ENCODE data around the gene MYO1F.

The MYO1F gene

GRCh38 chr19:8490873-8491272, 86.4 kb downstream of the MYO1F start:
- H3K9me3 ChIP-seq, result no peaks in the 10 kb centered on the region
- H3K36me3 ChIP-seq, result peaks cover 33 to 57% (median 39%) of the 10 kb centered on the region in 3 donors
- H3K4me3 ChIP-seq, result no peak overlapping the region
- no peak for DNase-seq
- intact Hi-C loops (cut with DNase I; ENCODE audit: low total_unique reads), result no loop called here
- no peaks in the 10 kb centered on the region for H3K4me1 ChIP-seq
- H3K27ac ChIP-seq, result no peak overlapping the region
- TF ChIP-seq, protein P1, sequence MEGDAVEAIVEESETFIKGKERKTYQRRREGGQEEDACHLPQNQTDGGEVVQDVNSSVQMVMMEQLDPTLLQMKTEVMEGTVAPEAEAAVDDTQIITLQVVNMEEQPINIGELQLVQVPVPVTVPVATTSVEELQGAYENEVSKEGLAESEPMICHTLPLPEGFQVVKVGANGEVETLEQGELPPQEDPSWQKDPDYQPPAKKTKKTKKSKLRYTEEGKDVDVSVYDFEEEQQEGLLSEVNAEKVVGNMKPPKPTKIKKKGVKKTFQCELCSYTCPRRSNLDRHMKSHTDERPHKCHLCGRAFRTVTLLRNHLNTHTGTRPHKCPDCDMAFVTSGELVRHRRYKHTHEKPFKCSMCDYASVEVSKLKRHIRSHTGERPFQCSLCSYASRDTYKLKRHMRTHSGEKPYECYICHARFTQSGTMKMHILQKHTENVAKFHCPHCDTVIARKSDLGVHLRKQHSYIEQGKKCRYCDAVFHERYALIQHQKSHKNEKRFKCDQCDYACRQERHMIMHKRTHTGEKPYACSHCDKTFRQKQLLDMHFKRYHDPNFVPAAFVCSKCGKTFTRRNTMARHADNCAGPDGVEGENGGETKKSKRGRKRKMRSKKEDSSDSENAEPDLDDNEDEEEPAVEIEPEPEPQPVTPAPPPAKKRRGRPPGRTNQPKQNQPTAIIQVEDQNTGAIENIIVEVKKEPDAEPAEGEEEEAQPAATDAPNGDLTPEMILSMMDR (IDR thresholded peaks at IDR 0.05), result no peak
- no peaks in the 10 kb centered on the region for H3K27me3 ChIP-seq

DNA sequence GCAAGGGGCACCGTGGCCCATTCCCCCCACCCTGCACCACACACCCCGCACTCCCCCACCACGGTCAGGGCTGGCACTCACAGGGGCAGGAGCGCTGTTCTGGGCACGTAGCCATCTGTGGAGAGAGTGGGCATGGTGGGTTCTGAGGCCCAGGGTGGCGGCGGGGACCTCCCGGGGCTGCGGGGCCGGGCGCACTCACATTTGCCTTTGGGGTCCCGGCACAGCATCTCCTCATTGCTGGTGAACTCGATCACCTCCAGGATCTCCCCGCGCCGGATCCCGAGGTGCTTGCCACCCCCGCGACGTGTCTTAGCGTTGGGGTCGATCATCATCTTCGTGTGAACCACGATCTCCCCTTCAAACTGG, 86.9 kb downstream of the MYO1F start:
- intact Hi-C loops (cut with DNase I; ENCODE audit: low total_unique reads), result no loop called here
- Histone ChIP-seq H3K27me3 (no peaks in the 10 kb centered on the region), H3K27ac (no peak overlapping the region), H3K4me3 (no peak overlapping the region), H3K9me3 (no peaks in the 10 kb centered on the region), H3K4me1 (no peaks in the 10 kb centered on the region), H3K36me3 (peaks cover 38 to 62% (median 44%) of the 10 kb centered on the region in 3 donors)
- TF ChIP-seq, protein P1 (IDR thresholded peaks at IDR 0.05), result no peak
- DNase-seq, result no peak

DNA sequence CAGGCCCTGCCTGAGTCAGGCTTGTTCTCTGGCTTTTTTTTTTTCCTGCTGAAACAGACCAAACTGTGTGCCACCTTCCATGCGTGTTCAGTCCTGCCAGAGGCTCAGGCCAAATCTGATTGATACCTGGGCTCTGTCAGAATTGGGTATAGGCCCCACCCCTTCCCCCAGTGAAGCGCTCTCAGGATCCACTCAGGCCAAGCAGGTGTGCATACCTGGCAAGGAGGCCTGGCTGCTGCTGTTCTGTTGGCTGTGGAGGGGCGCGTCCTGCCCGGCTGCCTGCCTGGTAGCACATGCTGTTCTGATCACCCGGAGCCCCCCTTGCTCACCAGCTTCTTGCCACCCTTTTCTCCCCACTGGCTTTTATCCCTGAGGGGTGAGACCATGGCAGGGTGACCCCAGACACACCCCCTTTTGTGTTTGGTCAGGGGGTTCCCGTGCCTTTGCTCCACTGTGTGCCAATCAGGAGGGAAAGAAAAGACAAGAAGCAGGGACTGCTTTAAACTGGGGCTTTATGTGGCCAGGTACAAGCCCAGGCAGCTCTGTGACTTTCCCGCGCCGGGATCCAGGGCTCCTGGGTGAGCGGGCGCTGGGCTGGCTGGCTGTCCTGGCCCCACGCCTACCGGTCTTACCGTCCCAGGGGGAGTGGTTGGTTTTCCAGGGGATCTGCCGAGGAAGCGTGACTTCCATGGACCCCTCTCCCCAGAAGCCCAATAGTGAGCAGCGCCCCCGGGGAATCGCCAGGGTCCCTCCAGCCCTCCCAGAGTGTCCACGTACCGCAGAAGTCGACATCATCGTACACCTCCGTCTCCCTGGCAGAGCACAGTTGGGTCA, 87.5 kb downstream of the MYO1F start:
- H3K27ac ChIP-seq, result no peak overlapping the region
- H3K4me1 ChIP-seq, result no peaks in the 10 kb centered on the region
- H3K36me3 ChIP-seq, result peaks cover 44 to 68% (median 50%) of the 10 kb centered on the region in 3 donors
- TF ChIP-seq, protein P1 (IDR thresholded peaks at IDR 0.05), result no peak
- H3K27me3 ChIP-seq, result no peaks in the 10 kb centered on the region
- intact Hi-C loops (cut with DNase I; ENCODE audit: low total_unique reads), result no loop called here
- H3K9me3 ChIP-seq, result no peaks in the 10 kb centered on the region
- DNase-seq, result no peak
- no peak overlapping the region for H3K4me3 ChIP-seq

DNA sequence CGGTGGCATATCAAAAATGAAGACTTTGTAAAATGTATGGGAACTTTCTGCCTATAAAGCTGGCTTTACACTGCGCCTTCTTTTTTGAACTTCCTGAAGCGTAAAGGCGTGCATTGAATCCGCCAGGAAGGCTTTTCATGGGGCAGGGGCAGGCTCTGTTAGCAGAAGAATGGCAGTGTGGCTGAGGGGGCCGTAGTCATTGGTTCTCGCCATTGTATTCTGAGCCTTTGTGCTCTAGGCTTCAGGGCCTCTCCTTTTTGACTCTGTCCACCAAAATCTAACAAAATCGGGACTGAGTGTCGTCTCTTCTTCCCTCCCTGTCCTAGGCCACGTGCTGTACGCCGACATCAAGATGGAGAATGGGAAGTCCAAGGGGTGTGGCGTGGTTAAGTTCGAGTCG, 88.9 kb downstream of the MYO1F start:
- peaks cover 57 to 82% (median 64%) of the 10 kb centered on the region in 3 donors for H3K36me3 ChIP-seq
- H3K4me3 ChIP-seq, result no peak overlapping the region
- no peaks in the 10 kb centered on the region for H3K4me1 ChIP-seq
- no peaks in the 10 kb centered on the region for H3K27me3 ChIP-seq
- no peaks in the 10 kb centered on the region for H3K9me3 ChIP-seq
- TF ChIP-seq, protein P1 (IDR thresholded peaks at IDR 0.05), result no peak
- no peak overlapping the region for H3K27ac ChIP-seq
- no peak for DNase-seq
- intact Hi-C loops (cut with DNase I; ENCODE audit: low total_unique reads), result no loop called here

DNA sequence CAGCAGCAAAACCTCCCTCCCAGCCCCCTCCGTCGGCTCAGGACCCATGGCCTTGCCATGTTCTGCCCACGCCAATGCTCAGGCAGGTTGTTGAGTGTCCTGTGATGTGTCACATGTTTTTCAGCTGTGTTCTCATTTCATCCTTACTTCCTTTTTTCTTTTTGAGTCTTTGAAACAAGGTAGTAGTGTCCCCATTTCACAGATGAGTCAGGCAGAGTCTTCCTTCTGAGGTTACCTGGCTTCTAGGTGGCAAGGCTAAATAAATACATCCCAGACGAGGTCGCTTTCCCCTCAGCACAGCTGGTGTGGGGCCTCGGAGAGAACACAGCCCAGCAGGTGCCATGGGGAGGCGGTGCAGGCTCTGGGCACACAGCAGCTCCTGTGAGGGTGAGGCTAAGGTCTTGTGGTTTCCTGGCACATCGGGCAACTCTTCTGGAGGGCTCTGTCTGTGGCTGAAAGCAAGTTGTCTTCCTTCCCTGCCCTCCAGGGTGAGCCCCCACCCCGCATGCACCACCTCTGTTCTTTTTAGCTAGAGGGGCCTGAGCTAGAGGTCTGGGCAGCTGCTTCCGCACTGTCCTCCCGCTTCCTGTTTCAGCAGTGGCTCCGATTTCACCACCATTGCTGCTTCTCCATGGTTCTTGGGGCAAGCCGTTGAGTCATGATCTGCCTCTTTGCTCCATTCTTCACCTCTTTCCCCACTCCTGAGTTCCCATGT, 89.9 kb downstream of the MYO1F start:
- H3K27me3 ChIP-seq, result no peaks in the 10 kb centered on the region
- no peaks in the 10 kb centered on the region for H3K9me3 ChIP-seq
- TF ChIP-seq, protein P1 (IDR thresholded peaks at IDR 0.05), result no peak
- no peak overlapping the region for H3K27ac ChIP-seq
- DNase-seq, result peak in 1 of 2 donors; percentile 49
- intact Hi-C loops (cut with DNase I; ENCODE audit: low total_unique reads), result no loop called here
- H3K4me3 ChIP-seq, result no peak overlapping the region
- no peaks in the 10 kb centered on the region for H3K4me1 ChIP-seq
- H3K36me3 ChIP-seq, result peaks cover 68 to 93% (median 74%) of the 10 kb centered on the region in 3 donors
